Thyroid gland (tissue), 4 donors: Measurements from ENCODE around the gene FOSL1. TPM values are rescaled to one million over a fixed set of nuclear protein-coding genes. Genes with fewer than 3 reads are reported as not detected.
A peak's percentile ranks its signal among the peaks of the same experiment; 100 is the strongest.

ENCODE experiments used
- DNase-seq, 2 donors: peaks; one replicate each; pipeline ENCODE4 v3.0.0-alpha.2; 2019
- H3K27ac ChIP-seq, 3 donors: fragments of 200-600 bp; sonication (generic); 1 replicate in 2 of 3; 2 replicates in 1 of 3; pipeline ENCODE4 v1.5.1; 2016 to 2019; ENCODE audit warnings: mild to moderate bottlenecking in 1 of 3, moderate library complexity in 1 of 3
- H3K27me3 ChIP-seq: fragments of 200-600 bp; sonication (generic); one replicate; pipeline ENCODE4 v1.5.1; 2019
- H3K36me3 ChIP-seq, 2 donors: fragments of 200-600 bp; sonication (generic); one replicate each; pipeline ENCODE4 v1.5.1; 2016 to 2019
- H3K4me1 ChIP-seq, 2 donors: fragments of 200-600 bp; sonication (generic); one replicate each; pipeline ENCODE4 v1.5.1; 2017 to 2019
- H3K4me3 ChIP-seq, 3 donors: fragments of 200-600 bp; sonication (generic); replicated peaks in 1 of 3; 1 replicate in 2 of 3; 2 replicates in 1 of 3; pipeline ENCODE4 v1.5.1; 2016; ENCODE audit warnings: mild to moderate bottlenecking in 1 of 3
- H3K9me3 ChIP-seq: fragments of 200-600 bp; sonication (generic); one replicate; pipeline ENCODE4 v1.5.1; 2017
- CTCF ChIP-seq, 6 experiments: fragments of 200-600 bp in 3 of 6; fragments of 450-650 bp in 3 of 6; sonication (generic) in 3 of 6; IDR thresholded peaks; one replicate each; pipeline ENCODE4 v1.5.1; 2016 to 2019; ENCODE audit warnings: antibody characterized with exemption in 6 of 6, mild to moderate bottlenecking in 2 of 6, inconsistent platforms in 1 of 6, moderate library complexity in 1 of 6
- POLR2A ChIP-seq, 2 donors: fragments of 450-650 bp; IDR thresholded peaks; one replicate each; pipeline ENCODE4 v1.6.1; 2017; ENCODE audit warnings: antibody characterized with exemption in 2 of 2, mild to moderate bottlenecking in 2 of 2, moderate library complexity in 1 of 2
- WGBS, 2 donors: methylation state at CpG; one replicate each; pipeline ENCODE4 v1.1.5; 2017; 5-methylcytosine and 5-hydroxymethylcytosine counted together
- intact Hi-C: fragments of 100-400 bp; cut with DNase I; formaldehyde crosslinking; loops from one replicate; pipeline ENCODE4 v1.15.1; 2023
- total RNA-seq, 4 donors: library from RNA; depleted of rRNA; stranded (reverse); fragments of >200 nt; gene quantifications; one replicate each; pipeline ENCODE4 v1.2.3, GENCODE V29; 2016

The FOSL1 gene
- total RNA-seq, 4 donors from 2014 or later = 0.33 to 1.6 (median 1.5) TPM

DNA sequence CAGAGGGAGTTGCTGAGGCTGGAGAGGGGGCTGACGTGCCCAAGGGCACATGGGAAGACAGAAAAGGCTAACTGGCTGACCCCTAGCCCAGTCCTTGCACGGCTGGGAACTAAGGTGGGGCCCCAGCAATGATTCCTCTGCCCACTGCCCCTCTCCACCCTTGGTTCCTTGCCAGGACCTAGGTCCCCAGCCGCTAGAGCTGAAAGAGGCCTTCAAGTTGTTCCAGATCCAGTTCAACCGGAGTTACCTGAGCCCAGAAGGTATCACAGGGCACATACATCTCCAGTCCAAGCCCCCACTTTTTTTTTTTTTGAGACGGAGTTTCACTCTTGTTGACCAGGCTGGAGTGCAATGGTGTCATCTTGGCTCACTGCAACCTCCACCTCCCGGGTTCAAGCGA lies 20.2 kb downstream of the FOSL1 start:
- WGBS, 2 donors = 41 to 48% methylated on average over 6 to 7 of the region's 7 CpGs
- peaks cover 10 to 16% of the 10 kb centered on the region in 2 donors for H3K36me3 ChIP-seq
- no peaks in the 10 kb centered on the region for H3K9me3 ChIP-seq
- intact Hi-C loops = loop anchor here (5.0 kb wide), 1 partner anchor 87 kb away; no protein-coding TSS in a partner anchor
- no peak for DNase-seq
- no peak overlapping the region for H3K27ac ChIP-seq
- TF ChIP-seq POLR2A (IDR thresholded peaks at IDR 0.05) = no peak
- TF ChIP-seq CTCF (IDR thresholded peaks at IDR 0.05) = no peak
- H3K4me1 ChIP-seq = no peaks in the 10 kb centered on the region
- H3K4me3 ChIP-seq = no peak overlapping the region
- no peaks in the 10 kb centered on the region for H3K27me3 ChIP-seq

DNA sequence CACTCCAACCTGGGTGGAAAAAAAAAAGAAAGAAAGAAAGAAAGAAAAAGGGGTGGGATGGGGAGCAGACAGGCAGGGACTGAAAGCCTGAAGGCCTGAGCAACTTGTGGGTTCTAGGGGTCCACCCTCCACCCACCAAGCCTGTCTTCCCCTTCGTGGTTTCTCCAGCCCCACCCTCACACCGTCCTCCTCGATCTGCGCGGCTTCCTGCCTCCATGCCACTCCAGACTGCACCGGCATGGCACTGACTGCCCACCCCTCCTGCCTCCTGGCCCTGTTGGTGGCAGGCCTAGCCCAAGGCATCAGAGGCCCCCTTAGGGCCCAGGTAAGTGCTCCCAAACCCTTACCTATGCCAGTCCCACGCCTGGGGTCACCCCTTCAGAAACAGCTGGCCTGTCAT lies 20.6 kb downstream of the FOSL1 start, which contains the start of gene CTSW:
CTSW (plus strand) TSS at position 221 of the 400 bp plus-strand sequence; CDS start at position 239, 18 bp downstream.
- Histone ChIP-seq H3K9me3 (no peaks in the 10 kb centered on the region), H3K36me3 (peaks cover 10 to 16% of the 10 kb centered on the region in 2 donors), H3K27me3 (no peaks in the 10 kb centered on the region), H3K27ac (no peak within 1 kb of the TSS), H3K4me1 (no peaks in the 10 kb centered on the region), H3K4me3 (no peak within 1 kb of the TSS)
- intact Hi-C loops = loop anchor here (5.0 kb wide), 1 partner anchor 88 kb away; no protein-coding TSS in a partner anchor
- DNase-seq = no peak
- TF ChIP-seq POLR2A (IDR thresholded peaks at IDR 0.05) = no peak
- TF ChIP-seq CTCF (IDR thresholded peaks at IDR 0.05) = no peak
- WGBS, 2 donors = 38 to 51% methylated on average over 6 to 7 of the region's 7 CpGs

GRCh38 chr11:65873318-65874156 lies 26.7 kb downstream of the FOSL1 start:
- peak overlapping the region; percentile 80 to 95 (median 89) for H3K27ac ChIP-seq
- DNase-seq = peak; percentile 94
- intact Hi-C loops = no loop called here
- H3K36me3 ChIP-seq = no peaks in the 10 kb centered on the region
- H3K4me3 ChIP-seq = peak overlapping the region; percentile 23 to 76 (median 27)
- WGBS, 2 donors = 11 to 19% methylated on average over 18 to 19 of the region's 54 CpGs
- H3K4me1 ChIP-seq = peaks cover 16 to 28% of the 10 kb centered on the region in 2 donors
- no peaks in the 10 kb centered on the region for H3K27me3 ChIP-seq
- TF ChIP-seq CTCF (IDR thresholded peaks at IDR 0.05) (no peak), POLR2A (IDR thresholded peaks at IDR 0.05) (peak in 1 of 2 donors; percentile 89)
- H3K9me3 ChIP-seq = no peaks in the 10 kb centered on the region

DNA sequence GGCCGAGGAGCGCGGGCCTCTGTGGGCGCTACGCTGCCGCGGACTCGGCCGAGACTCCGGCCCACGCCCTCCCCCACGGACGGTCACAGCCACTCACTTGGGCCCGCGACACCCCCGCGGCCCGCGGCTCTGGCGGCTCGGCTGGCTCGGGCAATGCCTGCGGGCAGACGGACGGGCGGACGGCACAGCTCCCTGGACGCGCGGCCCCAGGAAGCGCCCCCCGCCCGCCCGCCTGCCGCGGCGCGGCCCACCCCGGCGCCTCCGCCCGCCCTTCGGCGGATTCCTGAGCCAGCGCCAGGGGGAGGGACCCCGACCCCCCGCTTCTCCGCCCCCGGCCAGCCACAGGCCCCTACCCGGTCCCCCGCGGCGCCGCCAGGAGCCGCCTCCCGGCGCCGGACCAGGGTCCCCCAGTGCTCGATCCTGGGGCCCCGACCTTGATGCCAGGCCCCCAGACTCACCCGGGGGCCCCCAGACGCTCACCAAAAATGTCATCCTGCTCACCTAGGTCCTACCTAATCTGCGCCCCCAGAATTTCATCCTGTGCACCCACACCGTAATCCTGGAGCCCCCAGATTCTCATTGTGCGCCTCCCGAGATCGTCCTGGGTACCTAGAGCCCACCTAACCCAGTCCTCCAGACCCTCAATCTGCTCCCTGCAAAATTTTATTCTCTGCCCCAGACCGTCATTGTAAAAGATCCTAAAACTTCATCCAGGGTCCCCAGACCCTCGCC lies 27.4 kb downstream of the FOSL1 start, which contains the start of gene EFEMP2:
EFEMP2 (minus strand) TSS at position 215 of the 732 bp plus-strand sequence. CDS start 446 bp downstream, outside the sequence.
- H3K36me3 ChIP-seq = peaks cover 0 to 2% of the 10 kb centered on the region in 2 donors
- peak within 1 kb of the TSS; percentile 23 to 76 (median 27) for H3K4me3 ChIP-seq
- intact Hi-C loops = no loop called here
- TF ChIP-seq POLR2A (IDR thresholded peaks at IDR 0.05) (peak in 1 of 2 donors; percentile 36), CTCF (IDR thresholded peaks at IDR 0.05) (no peak)
- peak within 1 kb of the TSS; percentile 80 to 95 (median 89) for H3K27ac ChIP-seq
- no peaks in the 10 kb centered on the region for H3K27me3 ChIP-seq
- H3K4me1 ChIP-seq = peaks cover 16 to 28% of the 10 kb centered on the region in 2 donors
- 1 to 2% methylated on average over 9 to 12 of the region's 69 CpGs for WGBS, 2 donors
- H3K9me3 ChIP-seq = no peaks in the 10 kb centered on the region
- DNase-seq = peak; percentile 46 to 63
